GM18505 (cell line): ENCODE data around the gene APPBP2.

Experiments
- ATAC-seq: cut with Tn5 transposase; IDR thresholded peaks from one replicate; pipeline ENCODE4 v1.9.1; 2021; ENCODE audit not compliant: unreplicated experiment
- POLR2A ChIP-seq: IDR thresholded peaks from 4 replicates; pipeline ENCODE4 v1.6.1; 2011; ENCODE audit warnings: borderline replicate concordance; ENCODE audit not compliant: insufficient read depth, insufficient read length; ENCODE audit errors: extremely low read depth

Gene APPBP2

GRCh38 chr17:60393840-60394723, 132.0 kb downstream of the APPBP2 start:
- ATAC-seq = no peak
- TF ChIP-seq POLR2A = no peak
